Mesenchymal stem cell (in vitro differentiated cells and primary cell): ENCODE data around the gene BBX.

Experiments used
- DNase-seq: peaks from one replicate; pipeline ENCODE4 v3.0.0-alpha.2; 2013
- H2AFZ ChIP-seq: one replicate; pipeline ENCODE4 v1.6.1; 2013; ENCODE audit warnings: low read depth, mild to moderate bottlenecking, control low read depth, inconsistent platforms, low read length, moderate library complexity
- H2AK5ac ChIP-seq: 2 replicates; pipeline ENCODE4 v1.6.1; 2013; ENCODE audit warnings: low read length, moderate library complexity, mild to moderate bottlenecking, inconsistent platforms; ENCODE audit not compliant: severe bottlenecking
- H2BK120ac ChIP-seq: one replicate; pipeline ENCODE4 v1.6.1; 2013; ENCODE audit warnings: low read depth, mild to moderate bottlenecking, inconsistent platforms, low read length, moderate library complexity
- H2BK12ac ChIP-seq, 2 experiments: one replicate each; pipeline ENCODE4 v1.6.1; 2013; ENCODE audit warnings: inconsistent platforms in 2 of 2, low read length in 2 of 2, mild to moderate bottlenecking in 2 of 2, moderate library complexity in 2 of 2, control low read depth in 1 of 2
- H2BK15ac ChIP-seq: one replicate; pipeline ENCODE4 v1.6.1; 2013; ENCODE audit warnings: mild to moderate bottlenecking, low read depth, inconsistent platforms; ENCODE audit not compliant: poor library complexity, severe bottlenecking
- H2BK5ac ChIP-seq: 2 replicates; pipeline ENCODE4 v1.6.1; 2013; ENCODE audit warnings: low read depth, mild to moderate bottlenecking, low read length, control low read depth, inconsistent platforms; ENCODE audit not compliant: poor library complexity, severe bottlenecking
- H3K14ac ChIP-seq, 2 experiments: one replicate each; pipeline ENCODE4 v1.6.1; 2013; ENCODE audit warnings: inconsistent platforms in 2 of 2, low read length in 2 of 2, control low read depth in 1 of 2, mild to moderate bottlenecking in 1 of 2, moderate library complexity in 1 of 2
- H3K18ac ChIP-seq, 2 experiments: one replicate each; pipeline ENCODE4 v1.6.1; 2013; ENCODE audit warnings: inconsistent platforms in 2 of 2, low read length in 2 of 2, control low read depth in 1 of 2, low read depth in 1 of 2, mild to moderate bottlenecking in 1 of 2
- H3K23ac ChIP-seq, 2 experiments: one replicate each; pipeline ENCODE4 v1.6.1; 2013; ENCODE audit warnings: inconsistent platforms in 2 of 2, low read length in 2 of 2, mild to moderate bottlenecking in 2 of 2, moderate library complexity in 2 of 2, control low read depth in 1 of 2
- H3K27ac ChIP-seq: 2 replicates; pipeline ENCODE4 v1.5.1; 2013; ENCODE audit warnings: mild to moderate bottlenecking, moderate library complexity, low read length, control low read depth, inconsistent platforms; ENCODE audit not compliant: poor library complexity, severe bottlenecking
- H3K27me3 ChIP-seq, 2 experiments: 2 replicates each; pipeline versions ENCODE4 v1.6.1 to v1.7.0; 2013; ENCODE audit warnings: low read length in 2 of 2, mild to moderate bottlenecking in 2 of 2, moderate library complexity in 2 of 2, control low read depth in 1 of 2, inconsistent platforms in 1 of 2; ENCODE audit not compliant: control insufficient read depth in 1 of 2, insufficient read depth in 1 of 2
- H3K36me3 ChIP-seq, 2 experiments: 2 replicates each; pipeline versions ENCODE4 v1.6.1 to v1.7.0; 2013; ENCODE audit warnings: low read length in 2 of 2, control low read depth in 1 of 2, inconsistent platforms in 1 of 2, low read depth in 1 of 2, mild to moderate bottlenecking in 1 of 2; ENCODE audit not compliant: insufficient read depth in 2 of 2, control insufficient read depth in 1 of 2
- H3K4ac ChIP-seq, 2 experiments: one replicate each; pipeline ENCODE4 v1.6.1; 2013; ENCODE audit warnings: inconsistent platforms in 2 of 2, low read length in 2 of 2, mild to moderate bottlenecking in 2 of 2, moderate library complexity in 2 of 2, control low read depth in 1 of 2, low read depth in 1 of 2
- H3K4me1 ChIP-seq: 2 replicates; pipeline ENCODE4 v1.6.1; 2013; ENCODE audit warnings: low read depth, low read length, control low read depth; ENCODE audit not compliant: control insufficient read depth, insufficient read depth
- H3K4me2 ChIP-seq: 2 replicates; pipeline ENCODE4 v1.6.1; 2013; ENCODE audit warnings: low read length, mild to moderate bottlenecking, inconsistent platforms; ENCODE audit not compliant: poor library complexity, severe bottlenecking
- H3K4me3 ChIP-seq, 2 experiments: 2 replicates each; pipeline versions ENCODE4 v1.5.1 to v1.7.0; 2013; ENCODE audit warnings: low read length in 2 of 2, mild to moderate bottlenecking in 2 of 2, control low read depth in 1 of 2, low read depth in 1 of 2; ENCODE audit not compliant: insufficient read depth in 1 of 2
- H3K79me1 ChIP-seq: replicated peaks from 2 replicates; pipeline ENCODE4 v1.6.1; 2013; ENCODE audit warnings: mild to moderate bottlenecking, control low read depth, low read length, inconsistent platforms; ENCODE audit not compliant: poor library complexity, severe bottlenecking
- H3K9ac ChIP-seq: 2 replicates; pipeline ENCODE4 v1.7.0; 2013; ENCODE audit warnings: mild to moderate bottlenecking, low read length, moderate library complexity
- H3K9me3 ChIP-seq: 2 replicates; pipeline ENCODE4 v1.7.0; 2013; ENCODE audit warnings: mild to moderate bottlenecking, low read length; ENCODE audit not compliant: control insufficient read depth
- H4K8ac ChIP-seq: one replicate; pipeline ENCODE4 v1.6.1; 2013; ENCODE audit warnings: inconsistent platforms, mild to moderate bottlenecking, low read length, moderate library complexity
- H4K91ac ChIP-seq: one replicate; pipeline ENCODE4 v1.6.1; 2013; ENCODE audit warnings: mild to moderate bottlenecking, low read length, inconsistent platforms
- WGBS: methylation state at CpG from one replicate; pipeline ENCODE4 v1.1.7; 2013; ENCODE audit warnings: mixed read lengths; 5-methylcytosine and 5-hydroxymethylcytosine counted together

Gene BBX

DNA sequence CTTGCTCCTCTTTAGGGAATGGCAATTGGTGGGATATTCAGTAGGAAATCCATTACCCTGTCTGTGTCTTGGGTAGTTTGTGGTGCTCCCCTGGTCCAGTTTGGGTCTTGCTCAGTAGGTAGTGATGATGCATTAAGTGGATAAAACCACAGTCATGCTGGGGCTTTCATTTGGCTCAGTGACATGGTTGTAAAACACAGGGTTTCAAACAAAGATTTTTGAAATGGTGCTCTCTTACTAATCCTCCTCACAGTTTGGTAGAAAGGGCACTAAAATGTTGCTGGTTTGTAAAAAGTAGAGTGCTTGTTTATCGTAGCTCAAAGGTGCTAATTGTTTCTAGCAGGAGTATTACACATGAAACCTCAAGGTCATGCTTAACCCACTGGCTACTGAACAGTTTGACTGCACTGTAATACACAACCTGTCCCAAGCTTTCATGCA is 22.9 kb downstream of the BBX start:
- H3K18ac ChIP-seq = no peak overlapping the region
- peaks cover 27% of the 10 kb centered on the region for H3K79me1 ChIP-seq
- 80% methylated on average over 1 of the region's 1 CpG for WGBS
- H2BK15ac ChIP-seq = no peak overlapping the region
- H3K9ac ChIP-seq = no peak overlapping the region
- H2AFZ ChIP-seq = no peak overlapping the region
- no peaks in the 10 kb centered on the region for H3K4me1 ChIP-seq
- H3K4me3 ChIP-seq = no peak overlapping the region
- H3K9me3 ChIP-seq = no peaks in the 10 kb centered on the region
- H3K23ac ChIP-seq = no peak overlapping the region
- no peak overlapping the region for H3K4me2 ChIP-seq
- no peak overlapping the region for H2BK120ac ChIP-seq
- no peak overlapping the region for H3K4ac ChIP-seq
- peak; percentile 18 for DNase-seq
- no peak overlapping the region for H2BK5ac ChIP-seq
- H3K14ac ChIP-seq = no peak overlapping the region
- H3K27me3 ChIP-seq = no peaks in the 10 kb centered on the region
- H2BK12ac ChIP-seq = no peak overlapping the region
- H4K8ac ChIP-seq = no peak overlapping the region
- no peak overlapping the region for H3K27ac ChIP-seq
- no peak overlapping the region for H4K91ac ChIP-seq
- no peak overlapping the region for H2AK5ac ChIP-seq
- no peaks in the 10 kb centered on the region for H3K36me3 ChIP-seq

DNA sequence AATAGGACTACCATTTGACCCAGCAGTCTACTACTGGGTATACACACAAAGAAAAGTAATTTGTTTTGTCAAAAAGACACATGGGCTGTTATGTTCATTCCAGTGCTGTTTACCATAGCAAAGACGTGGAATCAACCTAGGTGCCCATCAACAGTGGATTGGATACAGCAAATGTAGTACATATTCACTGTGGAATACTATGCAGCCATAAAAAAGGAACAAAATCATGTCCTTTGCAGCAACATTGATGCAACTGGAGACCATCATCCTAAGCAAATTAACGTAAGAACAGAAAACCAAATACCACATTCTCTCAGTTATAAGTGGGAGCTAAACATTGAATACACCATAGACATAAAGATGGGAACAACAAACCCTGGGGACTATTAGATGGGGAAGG is 25.8 kb downstream of the BBX start:
- Histone ChIP-seq H4K91ac (no peak overlapping the region), H3K4me3 (no peak overlapping the region), H2BK5ac (no peak overlapping the region), H2BK12ac (no peak overlapping the region), H2BK120ac (no peak overlapping the region), H3K14ac (no peak overlapping the region), H3K27ac (no peak overlapping the region), H3K18ac (no peak overlapping the region), H3K27me3 (no peaks in the 10 kb centered on the region), H3K9ac (no peak overlapping the region), H2AFZ (no peak overlapping the region), H3K4me1 (no peaks in the 10 kb centered on the region), H3K79me1 (peaks cover 29% of the 10 kb centered on the region), H4K8ac (no peak overlapping the region), H2BK15ac (no peak overlapping the region), H3K4me2 (no peak overlapping the region), H3K23ac (no peak overlapping the region), H2AK5ac (no peak overlapping the region), H3K4ac (no peak overlapping the region), H3K9me3 (no peaks in the 10 kb centered on the region), H3K36me3 (no peaks in the 10 kb centered on the region)
- DNase-seq = no peak
- 100% methylated on average over 1 of the region's 2 CpGs for WGBS

DNA sequence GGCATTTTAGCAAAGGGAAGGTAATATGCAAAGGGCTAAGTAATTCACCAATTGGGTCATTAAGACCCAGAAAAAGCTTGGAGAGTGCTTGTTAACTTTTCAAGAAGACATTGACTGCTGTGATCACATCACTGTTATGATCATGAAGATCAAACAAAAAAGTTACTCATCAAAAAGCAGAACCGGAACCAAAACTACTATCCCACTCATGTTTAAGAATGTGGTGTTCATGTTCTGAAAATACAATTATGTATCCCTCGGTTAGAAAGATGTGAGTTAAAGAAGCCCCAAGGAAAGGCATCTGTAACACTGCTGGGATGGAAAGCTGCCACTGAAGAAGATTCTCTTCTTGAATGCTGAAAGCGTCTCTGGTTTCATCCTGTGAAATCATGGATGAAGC is 32.6 kb downstream of the BBX start:
- no peak overlapping the region for H3K18ac ChIP-seq
- no peak overlapping the region for H3K27ac ChIP-seq
- H3K79me1 ChIP-seq = peaks cover 29% of the 10 kb centered on the region
- WGBS = 95% methylated on average over 1 of the region's 3 CpGs
- H3K9ac ChIP-seq = no peak overlapping the region
- H3K4me2 ChIP-seq = no peak overlapping the region
- H3K4me3 ChIP-seq = no peak overlapping the region
- no peak overlapping the region for H3K23ac ChIP-seq
- no peaks in the 10 kb centered on the region for H3K36me3 ChIP-seq
- no peak overlapping the region for H4K8ac ChIP-seq
- H3K9me3 ChIP-seq = no peaks in the 10 kb centered on the region
- H2AK5ac ChIP-seq = no peak overlapping the region
- H2BK15ac ChIP-seq = no peak overlapping the region
- no peak overlapping the region for H3K4ac ChIP-seq
- H4K91ac ChIP-seq = no peak overlapping the region
- H3K27me3 ChIP-seq = no peaks in the 10 kb centered on the region
- H3K14ac ChIP-seq = no peak overlapping the region
- H2BK12ac ChIP-seq = no peak overlapping the region
- no peak for DNase-seq
- no peaks in the 10 kb centered on the region for H3K4me1 ChIP-seq
- H2BK120ac ChIP-seq = no peak overlapping the region
- no peak overlapping the region for H2AFZ ChIP-seq
- no peak overlapping the region for H2BK5ac ChIP-seq

DNA sequence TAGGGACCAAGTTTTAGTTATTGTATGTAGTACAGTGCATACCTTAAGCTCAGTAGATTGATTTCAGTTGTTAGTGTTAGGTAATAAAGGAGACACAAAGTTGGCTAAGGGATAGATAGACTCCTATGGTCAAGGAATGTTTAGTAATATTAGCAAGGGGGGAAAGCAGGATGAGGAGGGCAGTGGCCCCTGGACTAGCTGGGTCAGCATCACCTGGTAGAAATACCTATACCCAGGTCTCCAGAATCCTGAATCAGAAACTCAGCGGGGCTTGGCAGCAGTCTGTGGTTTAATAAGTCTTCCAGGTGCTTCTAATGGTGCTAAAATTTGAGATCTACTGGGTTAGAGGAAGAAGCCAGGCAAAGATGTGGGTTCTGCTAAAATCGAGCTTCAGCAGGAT is 35.0 kb downstream of the BBX start:
- no peak overlapping the region for H3K14ac ChIP-seq
- WGBS = 100% methylated on average over 2 of the region's 2 CpGs
- H2BK120ac ChIP-seq = no peak overlapping the region
- H4K8ac ChIP-seq = no peak overlapping the region
- H3K36me3 ChIP-seq = no peaks in the 10 kb centered on the region
- no peak overlapping the region for H3K4me2 ChIP-seq
- H3K4me3 ChIP-seq = no peak overlapping the region
- H3K9ac ChIP-seq = no peak overlapping the region
- H2BK5ac ChIP-seq = no peak overlapping the region
- no peak overlapping the region for H4K91ac ChIP-seq
- H2AFZ ChIP-seq = no peak overlapping the region
- no peak overlapping the region for H2BK12ac ChIP-seq
- no peak overlapping the region for H3K27ac ChIP-seq
- no peak overlapping the region for H3K18ac ChIP-seq
- peaks cover 22% of the 10 kb centered on the region for H3K79me1 ChIP-seq
- H3K23ac ChIP-seq = no peak overlapping the region
- H3K27me3 ChIP-seq = no peaks in the 10 kb centered on the region
- no peaks in the 10 kb centered on the region for H3K4me1 ChIP-seq
- no peak for DNase-seq
- H2AK5ac ChIP-seq = no peak overlapping the region
- H3K4ac ChIP-seq = no peak overlapping the region
- H3K9me3 ChIP-seq = no peaks in the 10 kb centered on the region
- no peak overlapping the region for H2BK15ac ChIP-seq
